RWPE1 (cell line): ENCODE data around the gene ARHGAP11A.

Experiments
- CTCF ChIA-PET: fragments of 350-600 bp; sonication (Branson Sonifier 250); formaldehyde crosslinking; extraction: SDS; loops from one replicate; lab custom pipeline; 2021; lab: Yijun Ruan, JAX
- POLR2A ChIA-PET: fragments of 400-600 bp; formaldehyde crosslinking; extraction: SDS; loops from one replicate; lab custom pipeline; 2020; ENCODE audit warnings: antibody characterized with exemption; ENCODE audit not compliant: low non-redundant PET; lab: Yijun Ruan, JAX
- DNase-seq: peaks from one replicate; pipeline ENCODE4 v3.0.0; 2012; ENCODE audit warnings: low spot score
- H3K27ac ChIP-seq: fragments of 450-650 bp; 2 replicates; pipeline ENCODE4 v1.5.1; 2017
- TF ChIP-seq, protein P1 (sequence below): fragments of 450-650 bp; conservative IDR thresholded peaks from 2 replicates; pipeline ENCODE4 v1.5.1; 2017; ENCODE audit warnings: low read depth, mild to moderate bottlenecking

ARHGAP11A gene

DNA sequence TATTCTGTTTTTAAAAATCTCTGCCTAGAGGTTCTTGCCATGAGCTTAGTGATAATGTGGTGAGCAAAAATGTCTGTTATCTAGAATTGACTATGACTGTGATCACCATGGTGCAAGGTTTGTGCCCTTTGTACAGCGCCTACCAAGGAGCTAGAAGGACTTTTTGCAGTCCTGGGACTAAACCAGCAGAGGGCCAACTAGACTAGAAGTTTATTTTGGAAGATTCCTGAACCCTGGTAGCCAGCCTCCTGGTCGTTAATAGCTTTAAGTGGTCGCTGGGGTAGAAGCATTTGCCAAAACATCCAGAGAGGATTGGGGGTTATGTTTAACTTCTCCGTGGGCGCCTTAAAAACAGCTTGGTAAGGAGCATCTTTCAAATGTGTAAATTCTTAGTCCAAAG lies 34.0 kb downstream of the ARHGAP11A start:
- no peak for DNase-seq
- no peak overlapping the region for H3K27ac ChIP-seq
- CTCF ChIA-PET: interaction anchor here (0.7 to 1.6 kb wide), 5 partner anchors 8 to 484 kb away, joined by 3 to 5 read pairs (median 4); no protein-coding TSS in a partner anchor
- POLR2A ChIA-PET: no interaction called here
- TF ChIP-seq, protein P1, sequence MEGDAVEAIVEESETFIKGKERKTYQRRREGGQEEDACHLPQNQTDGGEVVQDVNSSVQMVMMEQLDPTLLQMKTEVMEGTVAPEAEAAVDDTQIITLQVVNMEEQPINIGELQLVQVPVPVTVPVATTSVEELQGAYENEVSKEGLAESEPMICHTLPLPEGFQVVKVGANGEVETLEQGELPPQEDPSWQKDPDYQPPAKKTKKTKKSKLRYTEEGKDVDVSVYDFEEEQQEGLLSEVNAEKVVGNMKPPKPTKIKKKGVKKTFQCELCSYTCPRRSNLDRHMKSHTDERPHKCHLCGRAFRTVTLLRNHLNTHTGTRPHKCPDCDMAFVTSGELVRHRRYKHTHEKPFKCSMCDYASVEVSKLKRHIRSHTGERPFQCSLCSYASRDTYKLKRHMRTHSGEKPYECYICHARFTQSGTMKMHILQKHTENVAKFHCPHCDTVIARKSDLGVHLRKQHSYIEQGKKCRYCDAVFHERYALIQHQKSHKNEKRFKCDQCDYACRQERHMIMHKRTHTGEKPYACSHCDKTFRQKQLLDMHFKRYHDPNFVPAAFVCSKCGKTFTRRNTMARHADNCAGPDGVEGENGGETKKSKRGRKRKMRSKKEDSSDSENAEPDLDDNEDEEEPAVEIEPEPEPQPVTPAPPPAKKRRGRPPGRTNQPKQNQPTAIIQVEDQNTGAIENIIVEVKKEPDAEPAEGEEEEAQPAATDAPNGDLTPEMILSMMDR: no peak; the same call in 1 of the 2 replicates

DNA sequence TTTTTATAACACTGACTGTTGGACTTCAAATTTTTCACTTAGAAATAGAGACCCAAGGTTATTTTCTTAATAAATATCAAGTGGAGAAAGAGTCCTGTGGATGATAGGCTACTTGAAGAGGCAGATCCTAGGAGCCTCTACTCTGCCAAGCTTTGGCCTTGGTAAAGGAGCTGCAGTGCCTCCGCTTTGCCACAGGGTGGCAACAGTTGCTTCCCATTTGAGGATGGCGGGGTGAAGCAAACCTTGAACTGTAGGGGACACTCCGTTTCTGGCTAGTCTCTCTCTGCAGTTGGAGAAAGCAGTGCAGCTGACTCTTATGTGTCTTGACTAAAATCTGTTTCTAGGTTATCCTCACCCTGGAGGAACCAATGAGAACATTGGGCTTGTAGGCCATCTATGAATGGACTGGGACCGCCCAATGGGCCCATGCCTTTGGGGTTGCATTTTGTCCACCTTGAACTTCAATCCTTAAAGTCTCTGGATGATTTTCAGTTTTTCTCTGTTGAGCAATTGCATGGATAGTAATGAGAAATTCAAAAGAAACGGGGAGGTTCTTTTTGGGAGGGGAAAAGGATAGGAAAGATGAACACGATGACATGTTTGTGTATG lies 36.0 kb downstream of the ARHGAP11A start:
- peak; percentile 73 for DNase-seq
- ChIA-PET CTCF (interaction anchor here (0.6 to 1.4 kb wide), 2 partner anchors 224 to 371 kb away, joined by 3 read pairs; no protein-coding TSS in a partner anchor), POLR2A (no interaction called here)
- H3K27ac ChIP-seq: no peak overlapping the region
- TF ChIP-seq, protein P1: peak; percentile 97

GRCh38 chr15:32652178-32652577 lies 36.9 kb downstream of the ARHGAP11A start:
- CTCF ChIA-PET: no interaction called here
- DNase-seq: peak; percentile 39
- no peak overlapping the region for H3K27ac ChIP-seq
- TF ChIP-seq, protein P1: no peak
- POLR2A ChIA-PET: no interaction called here

GRCh38 chr15:32656091-32656490 lies 40.8 kb downstream of the ARHGAP11A start:
- no peak overlapping the region for H3K27ac ChIP-seq
- ChIA-PET POLR2A (no interaction called here), CTCF (interaction anchor here (0.6 kb wide), 1 partner anchor 86 kb away, joined by 3 read pairs; no protein-coding TSS in a partner anchor)
- TF ChIP-seq, protein P1: no peak
- DNase-seq: no peak

GRCh38 chr15:32656496-32656895 lies 41.2 kb downstream of the ARHGAP11A start:
- TF ChIP-seq, protein P1: no peak
- POLR2A ChIA-PET: no interaction called here
- CTCF ChIA-PET: no interaction called here

GRCh38 chr15:32657198-32657883 lies 42.0 kb downstream of the ARHGAP11A start:
- DNase-seq: peak; percentile 42
- POLR2A ChIA-PET: no interaction called here

More at GRCh38 chr15:32656496-32656895, 41.2 kb downstream of the ARHGAP11A start:
- no peak for DNase-seq
- H3K27ac ChIP-seq: no peak overlapping the region

More at GRCh38 chr15:32657198-32657883, 42.0 kb downstream of the ARHGAP11A start:
- no peak overlapping the region for H3K27ac ChIP-seq
- TF ChIP-seq, protein P1: peak; percentile 29
- CTCF ChIA-PET: interaction anchor here (0.6 kb wide), 1 partner anchor 8 kb away, joined by 4 read pairs; no protein-coding TSS in a partner anchor
